CD14-positive monocyte (primary cell): ENCODE data around the gene TTC7B. TPM values are rescaled to one million over a fixed set of nuclear protein-coding genes. Genes with fewer than 3 reads are reported as not detected.

ENCODE experiments used
- DNase-seq, 3 donors: peaks; one replicate each; pipeline ENCODE4 v3.0.0-alpha.2; 2011 to 2022
- H2AFZ ChIP-seq: 2 replicates; pipeline ENCODE4 v1.6.0; 2012; ENCODE audit warnings: mild to moderate bottlenecking, low read depth, low read length, inconsistent platforms; ENCODE audit not compliant: insufficient read depth, poor library complexity, severe bottlenecking
- H3K27ac ChIP-seq, 2 donors: 1 replicate in 1 of 2; 2 replicates in 1 of 2; pipeline ENCODE4 v1.5.1; 2012 to 2013; ENCODE audit warnings: low read length in 2 of 2, control low read depth in 1 of 2, inconsistent platforms in 1 of 2, low read depth in 1 of 2, mild to moderate bottlenecking in 1 of 2
- H3K27me3 ChIP-seq, 2 donors: one replicate each; pipeline versions ENCODE4 v1.6.0 to v1.6.1; 2011 to 2013; ENCODE audit warnings: low read length in 2 of 2; ENCODE audit not compliant: control insufficient read depth in 2 of 2, insufficient read depth in 2 of 2
- H3K36me3 ChIP-seq, 2 donors: replicated peaks in 1 of 2; 1 replicate in 1 of 2; 2 replicates in 1 of 2; pipeline versions ENCODE4 v1.5.1 to v1.6.1; 2012 to 2013; ENCODE audit warnings: low read length in 2 of 2, control low read depth in 1 of 2, inconsistent platforms in 1 of 2, mild to moderate bottlenecking in 1 of 2; ENCODE audit not compliant: insufficient read depth in 2 of 2, control insufficient read depth in 1 of 2
- H3K4me1 ChIP-seq, 2 donors: 1 replicate in 1 of 2; 2 replicates in 1 of 2; pipeline versions ENCODE4 v1.5.1 to v1.6.1; 2012 to 2013; ENCODE audit warnings: low read length in 2 of 2, control low read depth in 1 of 2, inconsistent platforms in 1 of 2, mild to moderate bottlenecking in 1 of 2, moderate library complexity in 1 of 2; ENCODE audit not compliant: insufficient read depth in 2 of 2, control insufficient read depth in 1 of 2
- H3K4me2 ChIP-seq: replicated peaks from 2 replicates; pipeline ENCODE3; 2012; ENCODE audit warnings: low read length, moderate library complexity, mild to moderate bottlenecking; ENCODE audit not compliant: poor library complexity, severe bottlenecking; ENCODE audit errors: extremely low read depth
- H3K4me3 ChIP-seq, 3 experiments: fragments of 200-600 bp in 1 of 3; sonication (generic) in 1 of 3; replicated peaks in 1 of 3; 1 replicate in 2 of 3; 2 replicates in 1 of 3; pipeline ENCODE4 v1.5.1; 2011 to 2013; ENCODE audit warnings: low read length in 3 of 3, mild to moderate bottlenecking in 3 of 3, control low read depth in 2 of 3, low read depth in 2 of 3, inconsistent platforms in 1 of 3, moderate library complexity in 1 of 3
- H3K79me2 ChIP-seq: 2 replicates; pipeline ENCODE4 v1.6.0; 2012; ENCODE audit warnings: mild to moderate bottlenecking, control low read depth, inconsistent platforms, low read length, moderate library complexity; ENCODE audit not compliant: insufficient read depth
- H3K9ac ChIP-seq: 2 replicates; pipeline ENCODE4 v1.6.0; 2017; ENCODE audit warnings: low read length, mild to moderate bottlenecking; ENCODE audit not compliant: insufficient read depth, poor library complexity, severe bottlenecking
- H3K9me3 ChIP-seq, 2 donors: replicated peaks in 1 of 2; 1 replicate in 1 of 2; 2 replicates in 1 of 2; pipeline versions ENCODE4 v1.5.1 to v1.6.1; 2012 to 2013; ENCODE audit warnings: low read length in 2 of 2, control low read depth in 1 of 2; ENCODE audit not compliant: control insufficient read depth in 1 of 2, insufficient read depth in 1 of 2
- H4K20me1 ChIP-seq: 2 replicates; pipeline ENCODE4 v1.6.0; 2012; ENCODE audit warnings: mild to moderate bottlenecking, low read length, control low read depth, moderate library complexity; ENCODE audit not compliant: insufficient read depth
- H3K27ac Mint-ChIP-seq, 7 donors: one replicate each; pipeline ENCODE4 v1.8.0; 2020; ENCODE audit warnings: mild to moderate bottlenecking in 7 of 7, mixed read lengths in 7 of 7, moderate library complexity in 6 of 7, inconsistent platforms in 2 of 7
- H3K27me3 Mint-ChIP-seq, 3 donors: one replicate each; pipeline ENCODE4 v1.8.0; 2021 to 2022; ENCODE audit warnings: low read depth in 3 of 3, mild to moderate bottlenecking in 3 of 3, mixed read lengths in 3 of 3, moderate library complexity in 3 of 3, inconsistent platforms in 1 of 3
- H3K36me3 Mint-ChIP-seq, 2 donors: one replicate each; pipeline ENCODE4 v1.8.0; 2020; ENCODE audit warnings: mixed read lengths in 2 of 2, inconsistent platforms in 1 of 2, mild to moderate bottlenecking in 1 of 2
- H3K4me1 Mint-ChIP-seq: one replicate; pipeline ENCODE4 v1.8.0; 2020; ENCODE audit warnings: mild to moderate bottlenecking, mixed read lengths
- H3K4me3 Mint-ChIP-seq, 2 donors: one replicate each; pipeline ENCODE4 v1.8.0; 2020; ENCODE audit warnings: mild to moderate bottlenecking in 2 of 2, mixed read lengths in 2 of 2, moderate library complexity in 1 of 2
- H3K9me3 Mint-ChIP-seq, 7 donors: one replicate each; pipeline ENCODE4 v1.8.0; 2020 to 2022; ENCODE audit warnings: mixed read lengths in 7 of 7, mild to moderate bottlenecking in 6 of 7, moderate library complexity in 6 of 7, inconsistent platforms in 2 of 7
- CTCF ChIP-seq: fragments of 200-600 bp; IDR thresholded peaks from one replicate; pipeline ENCODE4 v1.8.0; 2022; ENCODE audit warnings: antibody characterized with exemption, mild to moderate bottlenecking
- WGBS: methylation state at CpG from one replicate; pipeline ENCODE4 v1.1.5; 2013; ENCODE audit warnings: missing lambda C conversion rate; ENCODE audit not compliant: insufficient coverage; 5-methylcytosine and 5-hydroxymethylcytosine counted together
- intact Hi-C, 2 donors: fragments of 100-400 bp; cut with micrococcal nuclease; formaldehyde crosslinking; loops; one replicate each; pipeline versions ENCODE4 v1.15.0 to v1.15.1; 2023
- polyA plus RNA-seq, 3 donors: library from polyadenylated mRNA; depleted of rRNA in 1 of 3; unstranded in 2 of 3; stranded (reverse) in 1 of 3; fragments of 300-500 nt in 2 of 3; fragments of >200 nt in 1 of 3; fragmentation: Illumina TruSeq in 2 of 3; gene quantifications; 1 replicate in 2 of 3; 2 replicates in 1 of 3; pipeline ENCODE4 v1.2.3, GENCODE V29; 2012 to 2021

TTC7B gene
- polyA plus RNA-seq, 3 donors, result 0.87 to 2.6 (median 1.2) TPM

GRCh38 chr14:90774316-90774715 is 41.9 kb downstream of the TTC7B start:
- no peak for TF ChIP-seq CTCF
- Histone ChIP-seq H3K4me1 (no peaks in the 10 kb centered on the region), H3K27ac (no peak overlapping the region), H3K79me2 (no peaks in the 10 kb centered on the region), H4K20me1 (no peaks in the 10 kb centered on the region), H3K27me3 (no peaks in the 10 kb centered on the region), H2AFZ (no peak overlapping the region), H3K4me3 (no peak overlapping the region), H3K4me2 (no peak overlapping the region), H3K9ac (no peak overlapping the region), H3K36me3 (no peaks in the 10 kb centered on the region), H3K9me3 (peaks cover 0 to 3% of the 10 kb centered on the region in 2 donors)
- Mint-ChIP-seq H3K36me3 (no peaks in the 10 kb centered on the region), H3K9me3 (peaks cover 0 to 3% (median 0%) of the 10 kb centered on the region in 7 donors), H3K4me3 (no peak overlapping the region), H3K4me1 (no peaks in the 10 kb centered on the region), H3K27me3 (no peaks in the 10 kb centered on the region), H3K27ac (no peak overlapping the region)
- intact Hi-C loops, result no loop called here
- no peak for DNase-seq
- 100% methylated on average over 3 of the region's 5 CpGs for WGBS

- Mint-ChIP-seq H3K4me3 (no peak overlapping the region), H3K4me1 (no peaks in the 10 kb centered on the region), H3K27ac (peak overlapping the region in 1 of 7 donors; percentile 25), H3K9me3 (peaks cover 0 to 8% (median 0%) of the 10 kb centered on the region in 7 donors), H3K27me3 (no peaks in the 10 kb centered on the region), H3K36me3 (no peaks in the 10 kb centered on the region)
- WGBS, result 96% methylated on average over 4 of the region's 4 CpGs
- H3K27ac ChIP-seq, result no peak overlapping the region
- TF ChIP-seq CTCF, result no peak
- no peaks in the 10 kb centered on the region for H4K20me1 ChIP-seq
- no peak overlapping the region for H3K9ac ChIP-seq
- no peak overlapping the region for H2AFZ ChIP-seq
- DNase-seq, result no peak
- H3K36me3 ChIP-seq, result no peaks in the 10 kb centered on the region
- no peak overlapping the region for H3K4me2 ChIP-seq
- H3K4me3 ChIP-seq, result no peak overlapping the region
- H3K9me3 ChIP-seq, result peaks cover 0 to 3% of the 10 kb centered on the region in 2 donors
- intact Hi-C loops, result no loop called here
- H3K4me1 ChIP-seq, result no peaks in the 10 kb centered on the region
- H3K27me3 ChIP-seq, result no peaks in the 10 kb centered on the region
- no peaks in the 10 kb centered on the region for H3K79me2 ChIP-seq
These were observed 42.5 kb downstream of the TTC7B start for GRCh38 chr14:90773705-90774104.
